Epidermal melanocyte (primary cell): ENCODE measurements around the gene TSHZ2.

Experiments used
- DNase-seq: peaks from one replicate; pipeline ENCODE4 v3.0.0; 2011; ENCODE audit warnings: low spot score; ENCODE audit not compliant: insufficient read length

Gene TSHZ2, protein sequence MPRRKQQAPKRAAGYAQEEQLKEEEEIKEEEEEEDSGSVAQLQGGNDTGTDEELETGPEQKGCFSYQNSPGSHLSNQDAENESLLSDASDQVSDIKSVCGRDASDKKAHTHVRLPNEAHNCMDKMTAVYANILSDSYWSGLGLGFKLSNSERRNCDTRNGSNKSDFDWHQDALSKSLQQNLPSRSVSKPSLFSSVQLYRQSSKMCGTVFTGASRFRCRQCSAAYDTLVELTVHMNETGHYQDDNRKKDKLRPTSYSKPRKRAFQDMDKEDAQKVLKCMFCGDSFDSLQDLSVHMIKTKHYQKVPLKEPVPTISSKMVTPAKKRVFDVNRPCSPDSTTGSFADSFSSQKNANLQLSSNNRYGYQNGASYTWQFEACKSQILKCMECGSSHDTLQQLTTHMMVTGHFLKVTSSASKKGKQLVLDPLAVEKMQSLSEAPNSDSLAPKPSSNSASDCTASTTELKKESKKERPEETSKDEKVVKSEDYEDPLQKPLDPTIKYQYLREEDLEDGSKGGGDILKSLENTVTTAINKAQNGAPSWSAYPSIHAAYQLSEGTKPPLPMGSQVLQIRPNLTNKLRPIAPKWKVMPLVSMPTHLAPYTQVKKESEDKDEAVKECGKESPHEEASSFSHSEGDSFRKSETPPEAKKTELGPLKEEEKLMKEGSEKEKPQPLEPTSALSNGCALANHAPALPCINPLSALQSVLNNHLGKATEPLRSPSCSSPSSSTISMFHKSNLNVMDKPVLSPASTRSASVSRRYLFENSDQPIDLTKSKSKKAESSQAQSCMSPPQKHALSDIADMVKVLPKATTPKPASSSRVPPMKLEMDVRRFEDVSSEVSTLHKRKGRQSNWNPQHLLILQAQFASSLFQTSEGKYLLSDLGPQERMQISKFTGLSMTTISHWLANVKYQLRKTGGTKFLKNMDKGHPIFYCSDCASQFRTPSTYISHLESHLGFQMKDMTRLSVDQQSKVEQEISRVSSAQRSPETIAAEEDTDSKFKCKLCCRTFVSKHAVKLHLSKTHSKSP (N-terminal part only)

DNA sequence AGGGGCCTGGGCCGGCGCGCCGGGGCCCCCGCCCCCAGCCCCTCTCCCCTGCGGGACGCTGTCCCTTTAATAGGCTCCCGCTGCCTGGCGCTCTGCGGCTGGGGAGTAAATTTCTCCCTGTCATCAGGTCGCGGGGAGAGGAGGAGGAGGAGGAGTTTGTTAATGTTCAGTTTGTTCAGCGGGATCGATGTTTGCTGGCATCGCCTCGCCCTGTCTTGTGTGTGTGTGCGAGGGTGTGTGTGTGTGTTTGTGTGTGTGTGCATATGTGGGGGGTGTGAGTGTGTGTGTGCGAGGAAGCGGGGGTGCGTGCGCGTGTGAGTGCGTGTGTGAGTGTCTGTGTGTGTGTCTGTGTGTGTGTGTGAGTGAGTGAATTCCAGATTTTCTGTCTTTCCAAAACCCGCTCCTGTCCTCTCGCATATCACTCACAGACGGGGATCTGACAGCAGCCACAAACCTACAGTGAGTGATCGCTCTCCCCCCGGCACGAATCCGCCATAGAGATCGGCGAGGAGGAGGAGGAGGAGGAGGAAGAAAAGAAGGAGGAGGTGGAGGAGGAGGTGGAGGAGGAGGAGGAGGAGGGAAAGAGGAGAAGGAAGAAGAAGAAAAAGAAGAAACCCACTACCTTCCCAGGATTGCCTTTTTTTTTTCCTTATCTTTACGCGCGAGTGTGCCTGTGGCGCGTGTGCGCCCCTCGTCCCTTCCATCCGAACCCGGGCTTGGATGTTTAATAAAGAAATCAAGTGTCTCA, at the start of gene TSHZ2:
Gene TSHZ2, plus strand, starts transcription at position 169 of the 748 bp plus-strand sequence. CDS start 936 bp downstream, outside the sequence.
- DNase-seq, result no peak

DNA sequence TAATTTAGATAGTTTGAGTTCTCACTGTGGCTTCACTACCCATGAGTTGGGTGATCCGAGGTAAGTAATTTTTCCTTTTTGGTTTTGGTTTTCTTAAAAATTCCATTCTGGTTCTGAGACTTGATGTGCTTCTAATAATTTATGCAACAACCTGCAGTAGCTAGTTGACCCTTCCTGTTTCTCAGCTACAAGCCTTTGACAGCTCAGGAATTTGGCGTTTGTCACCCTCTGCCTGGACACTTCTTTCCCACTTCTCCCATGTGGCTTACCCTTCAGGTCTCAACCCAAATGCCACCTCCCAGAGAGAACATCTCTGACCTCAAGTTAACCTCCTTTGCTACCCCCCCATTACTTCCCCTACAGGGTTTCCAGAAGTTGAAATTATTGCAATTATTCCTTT, 49.7 kb upstream of the TSHZ2 start:
- no peak for DNase-seq

DNA sequence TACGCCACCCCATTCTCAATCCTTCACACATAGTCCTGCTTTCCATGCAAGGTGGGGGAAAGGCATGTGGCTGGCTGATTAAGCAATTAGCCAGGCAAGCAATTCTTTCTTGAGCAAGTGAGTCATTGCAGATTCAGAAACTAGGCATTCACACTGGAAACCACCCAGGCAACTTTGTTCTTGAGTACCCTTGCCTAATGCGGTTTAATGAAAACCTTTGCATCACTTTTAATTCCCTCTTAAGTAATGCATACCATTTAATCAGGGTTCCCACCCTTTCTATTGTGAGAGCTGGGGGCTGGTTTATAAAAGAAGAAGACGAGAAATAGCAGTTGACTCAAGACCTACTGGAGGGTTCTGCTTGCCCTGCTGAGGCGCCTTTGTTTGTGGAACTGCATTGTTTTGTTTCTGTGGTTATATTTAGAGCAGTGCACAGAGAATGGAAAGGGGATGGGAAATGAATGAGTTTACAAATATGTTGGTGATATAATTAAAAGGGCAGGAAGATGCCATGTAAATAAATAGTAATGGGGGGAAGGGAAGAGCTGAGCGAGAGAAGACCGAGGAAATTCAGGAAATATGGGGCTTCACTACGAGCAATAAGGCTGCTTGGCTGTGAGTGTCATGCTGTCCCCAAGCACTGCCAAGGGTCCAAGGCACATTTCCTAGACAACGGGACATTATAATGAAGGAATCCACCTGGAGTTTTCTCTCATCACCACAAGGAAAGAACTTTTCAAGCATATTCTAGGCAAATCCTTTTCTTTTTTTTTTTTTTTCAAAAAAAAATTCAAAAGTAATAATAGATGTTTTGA, 48.8 kb upstream of the TSHZ2 start:
- no peak for DNase-seq

DNA sequence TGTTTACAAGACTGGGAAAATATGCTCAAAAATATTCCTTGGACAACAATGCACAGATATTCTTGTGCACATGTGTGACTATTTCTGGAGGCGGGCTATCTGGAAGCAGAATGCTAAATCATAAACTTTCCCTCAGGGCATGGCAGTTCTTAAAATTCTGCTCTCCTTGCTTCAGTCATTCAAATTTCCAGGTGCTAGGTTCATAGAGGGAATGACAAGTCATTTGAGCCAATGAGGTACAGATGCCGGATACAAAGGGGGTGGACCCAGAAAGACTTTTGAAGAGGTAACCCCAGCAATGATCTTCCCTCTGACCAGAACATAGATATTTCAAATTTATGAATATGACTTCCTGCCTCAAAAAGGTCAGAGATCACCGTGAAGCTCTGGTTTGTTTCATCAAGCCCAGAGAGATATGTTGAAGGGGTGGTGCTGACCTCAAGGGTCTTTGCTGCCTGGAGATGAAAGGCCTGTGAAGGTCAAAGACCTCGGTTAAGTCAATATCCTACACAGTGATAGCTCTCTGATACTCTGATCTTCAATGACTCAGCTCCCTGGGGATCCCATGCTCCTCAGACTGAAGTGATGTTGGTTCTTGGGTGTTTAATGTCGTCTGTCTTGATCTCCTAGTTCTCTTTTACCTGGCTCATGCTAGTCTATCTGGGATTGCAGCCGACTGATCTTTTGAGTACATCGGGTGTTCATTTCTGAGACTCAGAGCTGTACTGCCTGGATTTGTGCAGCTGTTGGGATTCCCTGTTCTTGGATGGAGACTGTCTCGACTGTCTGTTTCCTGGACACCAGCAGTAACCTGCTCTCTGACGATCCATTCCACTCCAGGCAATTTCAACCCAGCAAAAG, 47.5 kb upstream of the TSHZ2 start:
- DNase-seq, result no peak

DNA sequence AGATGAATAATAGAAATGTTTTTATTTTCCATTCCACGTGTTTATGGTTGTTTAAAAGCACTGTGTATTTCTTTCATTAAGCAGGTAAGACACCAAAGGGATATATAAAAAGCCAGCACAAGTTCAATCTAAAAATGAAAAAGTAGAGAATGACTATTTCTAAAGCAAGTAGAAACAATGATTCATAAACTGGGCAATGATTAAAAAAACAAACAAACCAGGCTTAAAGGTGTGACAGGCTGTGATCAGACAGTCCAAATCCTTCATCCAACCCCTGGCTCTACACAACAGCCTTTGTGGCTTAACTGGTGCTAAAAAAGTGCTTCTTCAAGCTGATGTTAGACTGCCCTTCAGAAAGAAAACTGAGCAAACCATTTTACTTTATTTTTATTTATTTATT, 45.7 kb upstream of the TSHZ2 start:
- no peak for DNase-seq

DNA sequence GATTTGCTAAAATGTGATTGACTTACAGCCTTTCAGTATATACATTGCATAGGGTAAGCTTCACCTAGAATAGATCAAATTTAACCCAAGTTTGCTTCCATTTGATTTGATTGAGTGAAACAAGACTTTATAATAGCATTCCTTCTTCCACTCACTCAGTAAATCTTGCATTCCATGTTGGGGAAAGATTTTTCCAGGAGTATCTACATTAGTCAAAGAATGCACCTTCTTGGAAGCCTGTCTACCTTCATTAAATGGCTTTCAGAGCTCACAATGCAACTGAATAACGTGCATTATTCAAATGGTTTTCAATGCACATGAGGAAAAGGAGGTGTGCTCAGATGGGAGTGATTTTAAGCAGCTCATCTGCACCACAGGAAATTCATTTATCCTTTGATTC, 38.3 kb upstream of the TSHZ2 start:
- no peak for DNase-seq

DNA sequence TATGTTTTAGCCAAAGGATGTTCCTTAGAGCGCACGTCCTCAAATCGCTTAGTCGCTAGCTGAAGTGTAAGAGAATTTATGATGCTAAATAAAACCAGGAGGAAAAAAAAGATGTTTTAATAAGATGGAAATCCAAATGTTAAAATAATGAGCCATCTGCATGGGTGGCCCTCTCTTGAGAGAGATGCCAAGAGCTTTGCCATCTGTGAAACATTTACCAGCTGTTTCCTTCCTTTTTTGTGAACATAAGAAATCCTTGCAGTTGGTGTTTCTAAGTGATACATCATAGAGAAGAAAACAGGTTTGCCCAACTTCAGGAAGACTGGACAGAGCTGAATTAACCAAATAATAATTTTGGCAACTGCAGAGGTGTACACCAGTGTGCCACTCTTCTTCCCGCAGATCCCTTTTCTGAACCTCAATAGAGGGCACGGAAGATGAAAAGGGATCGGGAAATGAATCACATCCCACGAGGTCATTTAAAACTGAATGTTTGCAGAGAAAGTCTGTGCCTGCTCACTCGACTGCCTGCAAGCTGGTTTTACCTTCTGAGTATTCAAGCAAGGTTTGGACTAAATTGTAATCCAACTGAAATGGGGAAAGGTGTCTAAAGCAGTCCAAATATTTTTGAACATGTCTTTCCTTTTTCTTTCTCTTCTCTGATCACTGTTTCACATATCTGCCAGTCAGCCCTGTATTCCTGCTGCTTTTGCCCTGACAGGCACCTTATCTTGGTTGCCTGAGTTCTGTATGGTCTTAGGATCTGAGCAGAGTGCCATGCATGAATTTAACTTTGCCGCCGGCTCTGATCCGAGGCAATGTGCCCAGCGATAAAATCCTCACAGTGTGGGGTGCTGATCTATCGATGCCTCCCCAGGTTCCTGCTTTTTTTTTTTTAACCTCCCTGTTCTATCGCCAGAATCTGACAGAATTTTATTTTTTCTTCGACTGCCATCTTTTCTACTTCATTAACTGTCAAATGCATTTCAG, 35.5 kb upstream of the TSHZ2 start:
- no peak for DNase-seq

DNA sequence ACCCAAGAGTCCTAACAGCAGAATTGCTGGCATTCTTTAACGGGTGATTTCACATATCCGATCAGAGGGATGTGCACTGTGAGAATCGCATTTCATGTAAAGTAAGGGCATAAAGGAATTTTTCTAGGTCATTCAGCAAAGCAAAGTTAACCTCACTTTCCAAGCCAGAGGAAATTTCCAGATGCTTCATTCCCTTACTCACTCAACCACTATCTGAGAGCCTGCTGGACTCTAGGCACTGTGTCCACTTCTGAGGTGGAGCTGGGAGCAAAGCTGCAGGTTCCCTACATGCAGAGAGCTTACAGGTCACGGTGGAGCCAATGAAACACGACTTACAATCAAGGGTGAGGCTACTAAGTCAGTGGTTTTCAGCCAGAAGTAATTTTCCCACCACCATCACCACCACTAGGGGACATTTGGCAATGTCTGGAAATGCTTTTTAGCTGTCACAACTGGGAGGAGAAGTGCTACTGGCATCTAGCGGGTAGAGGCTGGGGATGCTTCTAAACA, 34.5 kb upstream of the TSHZ2 start:
- DNase-seq, result no peak

DNA sequence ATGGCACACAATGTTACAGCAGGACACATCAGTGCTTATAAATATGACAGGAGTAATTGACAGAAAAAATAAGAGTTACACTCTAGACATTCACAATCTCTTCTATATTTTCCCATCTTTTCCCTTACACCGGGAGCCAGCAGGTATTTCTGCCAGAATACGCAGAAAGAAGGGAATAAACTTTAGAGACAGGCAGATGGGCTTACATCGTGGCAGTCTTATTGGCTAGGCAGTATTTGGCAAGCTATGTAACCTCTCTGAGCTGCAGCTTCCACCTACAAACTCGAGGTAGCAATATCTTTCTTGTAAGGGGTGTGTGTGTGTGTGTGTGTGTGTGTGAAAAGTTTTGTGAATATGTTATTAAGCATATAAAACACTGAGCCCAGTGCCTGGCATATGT, 33.0 kb upstream of the TSHZ2 start:
- DNase-seq, result no peak

DNA sequence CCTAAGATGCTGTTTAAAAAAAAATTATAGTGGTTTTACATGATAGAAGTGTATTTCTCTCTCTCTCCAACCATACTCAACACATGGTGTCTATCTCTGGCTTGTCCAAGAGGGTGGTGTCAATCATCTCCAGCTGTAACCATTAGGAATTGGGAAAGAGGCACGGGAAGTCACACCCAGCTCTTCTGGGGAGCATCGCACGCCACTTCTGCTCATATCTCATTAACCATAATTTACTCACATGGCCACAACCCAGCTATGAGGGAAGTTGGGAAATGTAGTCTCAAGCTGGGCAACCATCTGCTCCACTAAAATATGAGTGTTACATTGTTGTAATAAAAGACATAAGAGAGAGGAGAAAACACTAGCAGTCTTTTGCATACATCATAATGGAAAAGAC, 30.4 kb upstream of the TSHZ2 start:
- no peak for DNase-seq

DNA sequence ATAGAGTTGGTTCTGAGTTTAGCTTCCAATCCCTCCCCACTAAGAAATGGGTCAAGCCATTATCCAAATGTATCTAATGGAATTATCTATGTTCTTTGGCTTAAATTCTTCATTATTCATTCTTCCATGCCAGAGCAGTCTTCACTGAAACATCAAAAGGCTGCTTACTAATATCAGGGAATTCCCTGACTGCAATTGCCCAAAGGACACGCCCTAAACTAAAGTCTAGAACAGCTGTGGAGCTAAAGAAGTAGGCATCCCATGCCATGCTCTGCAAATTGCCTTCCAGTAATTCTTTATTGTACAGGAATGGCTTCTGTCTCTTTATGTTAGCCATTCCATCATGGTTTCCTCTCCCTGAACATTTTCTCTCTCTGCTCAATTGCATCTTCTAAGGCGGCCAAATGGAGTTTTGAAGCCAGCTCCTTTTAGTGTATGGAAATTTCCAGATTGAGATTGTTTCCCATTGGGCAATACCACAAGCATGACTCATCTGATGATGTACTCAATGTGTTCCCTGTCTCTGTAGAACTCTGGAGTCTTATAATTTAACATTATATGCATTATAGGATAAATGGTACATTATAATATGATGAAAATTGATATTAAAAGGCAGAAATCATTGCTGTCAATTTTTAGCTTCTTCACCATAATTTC, 28.8 kb upstream of the TSHZ2 start:
- DNase-seq, result no peak

DNA sequence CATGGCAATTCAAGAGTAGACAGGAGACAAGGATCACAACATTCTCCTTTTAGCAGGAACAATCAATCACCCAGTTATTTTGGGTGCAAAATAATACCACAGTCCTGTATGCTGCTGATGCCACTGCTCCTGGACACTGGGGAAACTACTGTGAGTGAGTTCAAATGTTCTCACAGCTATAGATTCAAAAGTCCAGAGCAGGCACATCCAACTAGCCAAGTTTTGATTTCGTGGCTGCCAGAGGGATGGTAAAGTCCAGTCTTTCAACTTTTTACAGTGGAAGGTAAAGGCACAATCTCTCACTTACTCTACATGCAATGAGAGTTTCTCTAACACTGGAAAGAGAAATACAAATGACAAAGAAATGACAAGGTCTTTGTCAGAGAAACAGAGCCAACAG, 26.9 kb upstream of the TSHZ2 start:
- DNase-seq, result no peak

DNA sequence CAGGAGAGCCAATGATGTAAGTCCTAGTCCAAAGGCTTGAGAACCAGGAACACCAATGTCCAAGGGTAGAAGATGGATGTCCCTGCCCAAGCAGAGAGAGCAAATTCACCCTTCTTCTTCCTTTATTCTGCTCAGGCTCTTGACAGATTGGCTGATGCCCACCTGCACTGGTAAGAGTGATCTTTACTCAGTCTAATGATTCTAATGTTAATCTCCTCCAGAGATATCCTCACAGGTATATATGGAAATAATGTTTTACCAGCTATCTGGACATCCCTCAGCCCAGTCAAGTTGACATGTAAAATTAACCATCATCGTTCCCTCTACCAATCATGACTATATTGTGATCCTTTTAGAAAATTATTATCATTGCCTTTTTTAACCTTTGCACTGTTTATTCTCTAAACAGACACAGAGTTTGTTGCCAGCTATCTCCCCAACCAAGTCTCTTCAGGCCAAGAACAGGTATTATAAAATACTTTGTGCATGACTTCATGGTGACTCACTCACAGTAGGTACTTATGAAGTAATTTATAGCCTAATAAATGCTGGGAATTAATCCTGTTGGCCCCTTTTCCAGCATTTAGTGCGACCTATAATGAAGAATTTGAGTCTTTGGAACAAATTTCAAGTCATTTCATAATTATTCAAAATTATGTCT, 26.2 kb upstream of the TSHZ2 start:
- DNase-seq, result no peak

DNA sequence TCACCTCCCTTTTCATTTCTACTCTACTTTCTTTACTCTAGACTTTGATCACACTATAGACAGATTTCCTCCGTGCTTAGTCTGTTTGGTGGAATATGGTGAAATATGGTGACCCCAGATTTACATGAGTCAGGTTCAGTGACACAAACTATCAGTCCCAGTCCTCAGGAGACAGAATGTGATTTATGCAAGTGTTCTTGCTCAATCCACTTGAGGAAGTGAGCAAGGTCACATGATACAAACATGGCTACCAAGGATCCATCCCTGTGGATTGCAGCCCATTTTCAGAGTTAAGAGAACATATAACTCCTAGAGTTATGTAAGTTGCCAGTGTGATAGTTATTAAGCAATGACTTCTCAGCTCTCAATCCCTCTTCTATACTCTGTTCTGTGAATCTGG, 23.7 kb upstream of the TSHZ2 start:
- DNase-seq, result no peak

DNA sequence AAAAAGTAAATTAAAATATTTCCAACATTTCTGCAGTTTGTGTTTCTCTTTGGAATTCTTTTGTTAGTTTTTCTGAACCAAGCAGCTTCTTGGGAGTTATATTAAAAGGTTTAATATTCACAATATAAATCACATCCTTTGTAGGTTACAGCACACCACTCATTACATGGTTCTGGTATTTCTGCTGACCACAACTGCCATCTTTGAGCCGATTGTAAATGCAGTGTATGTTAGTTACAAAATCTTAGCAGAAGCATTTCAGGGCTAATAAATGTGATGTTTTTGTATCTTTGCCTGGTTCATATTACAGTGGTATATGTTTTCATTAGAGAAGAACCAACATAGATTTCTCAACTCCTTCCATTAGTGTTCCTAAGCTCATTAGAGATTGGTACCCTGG, 19.1 kb upstream of the TSHZ2 start:
- DNase-seq, result no peak

DNA sequence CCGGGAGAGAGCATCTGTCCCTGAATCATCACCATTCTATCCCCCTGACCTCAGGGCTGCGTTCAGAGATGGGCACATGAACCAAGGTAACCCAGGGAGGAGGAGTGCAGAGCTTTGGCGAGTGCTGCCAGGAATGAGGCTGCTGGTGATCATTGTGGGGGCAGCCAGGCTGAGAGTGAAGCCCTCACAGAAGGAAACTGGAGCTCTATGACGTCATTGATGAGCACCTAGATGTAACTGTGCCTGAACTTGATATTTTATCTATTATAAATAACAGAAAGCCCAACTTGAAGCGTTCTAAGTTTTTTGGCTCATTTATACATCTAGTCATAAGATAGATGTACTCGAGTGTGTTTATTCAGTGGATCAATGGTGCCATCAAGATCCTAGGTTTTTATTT, 17.3 kb upstream of the TSHZ2 start:
- DNase-seq, result no peak

DNA sequence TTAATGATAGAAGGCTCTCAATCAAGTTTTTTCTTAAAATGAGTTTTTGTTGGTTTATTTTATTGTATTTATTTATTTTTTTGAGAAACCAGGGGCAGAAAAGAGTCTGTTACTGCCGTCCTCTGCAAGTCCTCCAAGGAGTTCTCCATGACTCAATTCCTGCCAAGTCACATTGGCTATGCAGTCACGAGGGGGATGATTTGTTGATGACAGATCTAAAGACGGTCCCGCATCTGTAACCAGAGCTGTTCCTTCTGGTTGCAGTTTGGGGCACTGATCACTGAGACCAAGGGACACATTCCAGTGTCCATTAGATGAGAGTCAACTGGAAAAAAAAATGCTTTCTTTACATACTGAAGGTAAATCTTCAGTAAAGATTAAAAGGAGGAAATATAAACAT, 13.9 kb upstream of the TSHZ2 start:
- no peak for DNase-seq
